IMR-90 (cell line): ENCODE measurements around the gene PAK1IP1.

ENCODE experiments used
- CHD1 ChIP-seq: IDR thresholded peaks from 2 replicates; pipeline ENCODE4 v1.6.1; 2012; ENCODE audit warnings: low read depth, low read length, improper control_type of control experiment
- CTCF ChIP-seq: conservative IDR thresholded peaks from 2 replicates; pipeline ENCODE4 v1.5.1; 2012; ENCODE audit warnings: mild to moderate bottlenecking, low read depth, low read length, improper control_type of control experiment
- ELK1 ChIP-seq: fragments of 150-350 bp; IDR thresholded peaks from 2 replicates; pipeline ENCODE4 v1.6.1; 2016; ENCODE audit warnings: low read depth, mild to moderate bottlenecking, low read length, moderate library complexity, borderline replicate concordance
- POLR2A ChIP-seq: IDR thresholded peaks from 2 replicates; pipeline ENCODE4 v1.6.1; 2012; ENCODE audit warnings: mild to moderate bottlenecking, low read depth, low read length
- RCOR1 ChIP-seq: IDR thresholded peaks from 2 replicates; pipeline ENCODE4 v1.6.1; 2012; ENCODE audit warnings: mild to moderate bottlenecking, low read length, improper control_type of control experiment; ENCODE audit not compliant: insufficient replicate concordance
- RFX5 ChIP-seq: IDR thresholded peaks from 2 replicates; pipeline ENCODE4 v1.8.0; 2012; ENCODE audit warnings: low read depth, mild to moderate bottlenecking, low read length, moderate library complexity
- SMC3 ChIP-seq: fragments of 150-350 bp; IDR thresholded peaks from 2 replicates; pipeline ENCODE4 v1.6.1; 2016; ENCODE audit warnings: low read depth, mild to moderate bottlenecking, antibody characterized with exemption, low read length, moderate library complexity

GRCh38 chr6:10725716-10726115 is 30.9 kb downstream of the PAK1IP1 start:
- no peak for TF ChIP-seq RCOR1
- TF ChIP-seq CTCF, result no peak
- no peak for TF ChIP-seq SMC3
- no peak for TF ChIP-seq ELK1
- TF ChIP-seq CHD1, result no peak
- TF ChIP-seq POLR2A, result no peak
- TF ChIP-seq RFX5, result no peak
